Colonic mucosa (tissue), 4 donors: ENCODE measurements around the gene SLC2A9. TPM values are rescaled to one million over a fixed set of nuclear protein-coding genes. Genes with fewer than 3 reads are reported as not detected.

Experiments used
- DNase-seq: peaks from one replicate; pipeline ENCODE4 v3.0.0-alpha.2; 2020
- H3K27ac ChIP-seq: fragments of 200-600 bp; one replicate; pipeline ENCODE4 v1.8.0; 2021
- H3K27me3 ChIP-seq: fragments of 200-600 bp; one replicate; pipeline ENCODE4 v1.8.0; 2021
- H3K36me3 ChIP-seq: fragments of 200-600 bp; one replicate; pipeline ENCODE4 v1.8.0; 2021
- H3K4me1 ChIP-seq: fragments of 200-600 bp; one replicate; pipeline ENCODE4 v1.8.0; 2021; ENCODE audit warnings: mild to moderate bottlenecking
- H3K4me3 ChIP-seq: fragments of 200-600 bp; one replicate; pipeline ENCODE4 v1.8.0; 2021
- H3K9ac ChIP-seq, 2 donors: one replicate each; pipeline ENCODE4 v1.7.0; 2013; ENCODE audit warnings: control low read depth in 2 of 2, low read depth in 2 of 2, low read length in 2 of 2
- H3K9me3 ChIP-seq: fragments of 200-600 bp; one replicate; pipeline ENCODE4 v1.8.0; 2021
- CTCF ChIP-seq: fragments of 200-600 bp; IDR thresholded peaks from one replicate; pipeline ENCODE4 v1.8.0; 2022; ENCODE audit warnings: antibody characterized with exemption, mild to moderate bottlenecking
- intact Hi-C: fragments of 100-400 bp; cut with DNase I; formaldehyde crosslinking; loops from one replicate; pipeline ENCODE4 v1.14.1; 2022
- total RNA-seq, 2 donors: library from RNA; stranded (reverse); fragmentation: NEBNext Ultra II Directional in 1 of 2; extraction: Animal tissue kit (Norgen Biotek cat#: 25700) in 1 of 2; gene quantifications; one replicate each; pipeline ENCODE4 v1.2.1, GENCODE V29; 2021
- donor health status: healthy.
- donor health status: DM: no; HTN: no; CAD: no.
- donor health status: DM: no; HTN: no; CAD: no.

Gene SLC2A9
- total RNA-seq, 2 donors from 2014 or later, result 4.3 to 6.8 TPM

DNA sequence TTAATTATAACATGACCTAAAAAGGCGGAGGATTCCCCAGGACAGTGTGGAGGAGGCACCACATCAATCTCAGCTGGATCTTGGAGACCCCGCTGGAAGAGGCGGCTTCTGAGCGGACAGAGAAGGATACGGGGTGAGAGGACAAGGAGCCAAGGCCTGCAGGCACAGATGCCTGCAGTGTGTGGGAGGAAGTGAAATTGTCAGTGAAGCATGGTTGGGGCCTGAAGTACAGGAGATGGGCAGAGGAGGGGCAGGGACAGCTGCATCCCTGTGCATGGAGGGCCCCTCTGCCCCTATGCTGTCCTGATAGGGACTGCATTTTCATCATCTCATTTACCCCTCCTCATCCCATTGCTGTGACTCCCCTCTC lies 1.7 kb upstream of the SLC2A9 start:
- intact Hi-C loops, result no loop called here
- Histone ChIP-seq H3K9ac (no peak overlapping the region), H3K27me3 (no peaks in the 10 kb centered on the region), H3K27ac (no peak overlapping the region), H3K4me1 (peaks cover 4% of the 10 kb centered on the region), H3K4me3 (no peak overlapping the region), H3K9me3 (no peaks in the 10 kb centered on the region), H3K36me3 (no peaks in the 10 kb centered on the region)
- no peak for TF ChIP-seq CTCF
- no peak for DNase-seq

- H3K27ac ChIP-seq, result no peak overlapping the region
- no peak for DNase-seq
- H3K36me3 ChIP-seq, result no peaks in the 10 kb centered on the region
- H3K4me1 ChIP-seq, result peaks cover 4% of the 10 kb centered on the region
- H3K9me3 ChIP-seq, result no peaks in the 10 kb centered on the region
- intact Hi-C loops, result no loop called here
- H3K9ac ChIP-seq, result no peak overlapping the region
- no peak for TF ChIP-seq CTCF
- H3K27me3 ChIP-seq, result no peaks in the 10 kb centered on the region
- H3K4me3 ChIP-seq, result no peak overlapping the region
Observed at GRCh38 chr4:10022346-10023049, 1.2 kb upstream of the SLC2A9 start.

- DNase-seq, result no peak
- H3K27me3 ChIP-seq, result no peaks in the 10 kb centered on the region
- H3K4me1 ChIP-seq, result peaks cover 4% of the 10 kb centered on the region
- TF ChIP-seq CTCF, result no peak
- no peak overlapping the region for H3K4me3 ChIP-seq
- H3K9me3 ChIP-seq, result no peaks in the 10 kb centered on the region
- H3K9ac ChIP-seq, result no peak overlapping the region
- H3K27ac ChIP-seq, result peak overlapping the region; percentile 11
- intact Hi-C loops, result no loop called here
- H3K36me3 ChIP-seq, result no peaks in the 10 kb centered on the region
Observed at GRCh38 chr4:10021653-10022023, 341 bp upstream of the SLC2A9 start.

DNA sequence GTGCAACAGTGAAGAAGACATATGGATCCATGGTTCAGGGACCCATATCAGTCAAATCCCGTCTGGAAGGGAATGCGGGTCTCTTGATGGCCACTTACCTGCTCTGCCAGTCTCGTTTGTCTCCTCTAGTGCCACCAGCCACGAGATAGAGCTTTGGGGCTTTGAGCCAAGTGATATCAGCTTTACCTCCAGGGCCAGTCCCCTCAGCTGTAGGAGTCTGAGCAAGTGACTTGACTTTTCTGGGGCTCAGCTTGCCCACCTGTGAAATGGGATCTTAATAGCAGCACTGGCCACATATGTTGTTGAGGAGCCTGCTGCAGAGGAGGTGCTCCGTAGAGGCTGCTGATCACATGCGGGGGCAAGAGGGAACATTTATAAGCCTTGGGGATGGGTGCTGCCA lies 1.2 kb downstream of the SLC2A9 start:
- Histone ChIP-seq H3K36me3 (no peaks in the 10 kb centered on the region), H3K4me3 (no peak overlapping the region), H3K27ac (no peak overlapping the region), H3K27me3 (no peaks in the 10 kb centered on the region), H3K9ac (no peak overlapping the region), H3K9me3 (no peaks in the 10 kb centered on the region), H3K4me1 (peaks cover 4% of the 10 kb centered on the region)
- no peak for TF ChIP-seq CTCF
- intact Hi-C loops, result no loop called here
- DNase-seq, result no peak

GRCh38 chr4:10019521-10020051 lies 1.7 kb downstream of the SLC2A9 start:
- Histone ChIP-seq H3K4me1 (peaks cover 4% of the 10 kb centered on the region), H3K9ac (peak overlapping the region; percentile 64 to 85), H3K4me3 (peak overlapping the region; percentile 44), H3K36me3 (no peaks in the 10 kb centered on the region), H3K27me3 (no peaks in the 10 kb centered on the region), H3K27ac (peak overlapping the region; percentile 87), H3K9me3 (no peaks in the 10 kb centered on the region)
- no peak for TF ChIP-seq CTCF
- no peak for DNase-seq
- intact Hi-C loops, result loop anchor here (10.0 kb wide), 1 partner anchor 115 kb away; no protein-coding TSS in a partner anchor
